Stomach (tissue), 9 donors: ENCODE results near the gene ATP2A2. TPM values are rescaled to one million over a fixed set of nuclear protein-coding genes. Genes with fewer than 3 reads are reported as not detected.

Experiments
- DNase-seq, 2 donors: peaks; one replicate each; pipeline versions ENCODE4 v3.0.0 to v3.0.0-alpha.2; 2013 to 2019
- H3K27ac ChIP-seq, 5 donors: fragments of 200-600 bp in 4 of 5; sonication (generic) in 4 of 5; one replicate each; pipeline ENCODE4 v1.5.1; 2013 to 2019; ENCODE audit warnings: mild to moderate bottlenecking in 1 of 5, moderate library complexity in 1 of 5
- H3K27me3 ChIP-seq, 3 donors: fragments of 200-600 bp; sonication (generic); one replicate each; pipeline ENCODE4 v1.5.1; 2017 to 2019; ENCODE audit warnings: mixed run types in 1 of 3
- H3K36me3 ChIP-seq, 4 donors: fragments of 200-600 bp; sonication (generic); 1 replicate in 3 of 4; 2 replicates in 1 of 4; pipeline ENCODE4 v1.5.1; 2016 to 2019
- H3K4me1 ChIP-seq, 4 donors: fragments of 200-600 bp; sonication (generic); one replicate each; pipeline ENCODE4 v1.5.1; 2016 to 2019
- H3K4me3 ChIP-seq, 4 donors: fragments of 200-600 bp; sonication (generic) in 3 of 4; one replicate each; pipeline ENCODE4 v1.5.1; 2016 to 2019; ENCODE audit warnings: mild to moderate bottlenecking in 1 of 4
- H3K9me3 ChIP-seq, 4 donors: fragments of 200-600 bp; sonication (generic); one replicate each; pipeline ENCODE4 v1.5.1; 2016 to 2019
- EP300 ChIP-seq: sonication (generic); formaldehyde crosslinking; IDR thresholded peaks from one replicate; pipeline ENCODE4 v1.6.1; 2017; ENCODE audit warnings: antibody characterized with exemption
- POLR2A ChIP-seq, 4 donors: fragments of 450-650 bp; IDR thresholded peaks; one replicate each; pipeline ENCODE4 v1.6.1; 2016; ENCODE audit warnings: antibody characterized with exemption in 4 of 4, control low read depth in 2 of 4, mild to moderate bottlenecking in 1 of 4, moderate library complexity in 1 of 4
- POLR2AphosphoS5 ChIP-seq, 3 donors: sonication (generic); formaldehyde crosslinking; IDR thresholded peaks; one replicate each; pipeline ENCODE4 v1.6.1; 2016; ENCODE audit warnings: antibody characterized with exemption in 3 of 3
- WGBS, 5 donors: extraction: QIAGEN DNeasy Blood & Tissue Kit in 3 of 5; methylation state at CpG; one replicate each; pipeline versions ENCODE4 v1.1.5 to v1.1.7; 2013 to 2018; 5-methylcytosine and 5-hydroxymethylcytosine counted together
- intact Hi-C: fragments of 100-400 bp; cut with DNase I; formaldehyde crosslinking; loops from one replicate; pipeline ENCODE4 v1.15.1; 2023; ENCODE audit warnings: low total_unique reads
- polyA plus RNA-seq, 3 donors: library from polyadenylated mRNA; stranded (reverse); fragments of 200-250 nt; gene quantifications; one replicate each; pipeline ENCODE4 v1.2.3, GENCODE V29; 2013
- total RNA-seq, 5 donors: library from RNA; depleted of rRNA; stranded (reverse); fragments of >200 nt; gene quantifications; one replicate each; pipeline versions ENCODE4 v1.1.0 to v1.2.3, GENCODE V29; 2014 to 2016
- TF ChIP-seq, protein P1 (sequence below), 7 experiments: fragments of 450-650 bp in 4 of 7; fragments of 200-600 bp in 3 of 7; sonication (generic) in 3 of 7; IDR thresholded peaks; one replicate each; pipeline ENCODE4 v1.5.1; 2016 to 2019; ENCODE audit warnings: antibody characterized with exemption in 7 of 7, control low read depth in 2 of 7, mild to moderate bottlenecking in 1 of 7
- donor health status: healthy with polysubstance abuse.
- donor health status: Bipolar disorder and iron deficiency.
- donor health status: healthy.

The ATP2A2 gene
- total and polyA plus RNA-seq, 8 donors, result 14.1 to 202 (median 104) TPM

- DNase-seq, result no peak
- Histone ChIP-seq H3K9me3 (no peaks in the 10 kb centered on the region), H3K27ac (peak overlapping the region in 4 of 5 donors; percentile 30 to 68 (median 36)), H3K4me3 (no peak overlapping the region), H3K27me3 (no peaks in the 10 kb centered on the region), H3K4me1 (peaks cover 23 to 84% (median 39%) of the 10 kb centered on the region in 4 donors), H3K36me3 (peaks cover 8 to 43% (median 17%) of the 10 kb centered on the region in 4 donors)
- intact Hi-C loops, result no loop called here
- 39 to 48% (median 45%) methylated on average over 4 of the region's 4 CpGs for WGBS, 5 donors
- TF ChIP-seq EP300, result no peak
- TF ChIP-seq POLR2AphosphoS5 (IDR thresholded peaks at IDR 0.05), result peak in 1 of 3 donors; percentile 3
Measured at GRCh38 chr12:110316861-110317260, 35.8 kb downstream of the ATP2A2 start.

DNA sequence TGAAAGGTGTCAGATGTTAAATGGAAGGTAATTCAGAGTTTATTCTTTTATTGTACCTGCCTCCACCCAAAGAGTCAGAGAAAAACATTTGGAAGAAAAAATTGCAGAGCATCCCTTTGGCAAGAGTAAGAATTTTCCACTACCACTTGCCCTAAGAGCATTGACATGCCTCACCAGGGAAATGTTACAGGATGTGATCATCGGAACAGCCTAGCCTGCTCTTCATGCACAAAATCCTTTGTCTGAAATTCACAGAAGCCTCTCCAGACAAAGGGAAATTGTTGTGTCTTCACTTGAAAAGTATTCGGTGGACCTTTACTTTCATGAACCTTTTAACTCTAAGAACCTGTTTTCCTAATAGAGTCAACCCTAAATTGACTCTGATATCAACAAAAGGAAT is 36.9 kb downstream of the ATP2A2 start:
- no peaks in the 10 kb centered on the region for H3K9me3 ChIP-seq
- peak overlapping the region in 2 of 5 donors; percentile 17 to 68 for H3K27ac ChIP-seq
- peaks cover 5 to 53% (median 24%) of the 10 kb centered on the region in 4 donors for H3K36me3 ChIP-seq
- WGBS, 5 donors, result 38 to 51% (median 42%) methylated on average over 2 of the region's 2 CpGs
- H3K4me3 ChIP-seq, result no peak overlapping the region
- peak in 1 of 2 donors; percentile 52 for DNase-seq
- no peaks in the 10 kb centered on the region for H3K27me3 ChIP-seq
- intact Hi-C loops, result no loop called here
- TF ChIP-seq, protein P1, sequence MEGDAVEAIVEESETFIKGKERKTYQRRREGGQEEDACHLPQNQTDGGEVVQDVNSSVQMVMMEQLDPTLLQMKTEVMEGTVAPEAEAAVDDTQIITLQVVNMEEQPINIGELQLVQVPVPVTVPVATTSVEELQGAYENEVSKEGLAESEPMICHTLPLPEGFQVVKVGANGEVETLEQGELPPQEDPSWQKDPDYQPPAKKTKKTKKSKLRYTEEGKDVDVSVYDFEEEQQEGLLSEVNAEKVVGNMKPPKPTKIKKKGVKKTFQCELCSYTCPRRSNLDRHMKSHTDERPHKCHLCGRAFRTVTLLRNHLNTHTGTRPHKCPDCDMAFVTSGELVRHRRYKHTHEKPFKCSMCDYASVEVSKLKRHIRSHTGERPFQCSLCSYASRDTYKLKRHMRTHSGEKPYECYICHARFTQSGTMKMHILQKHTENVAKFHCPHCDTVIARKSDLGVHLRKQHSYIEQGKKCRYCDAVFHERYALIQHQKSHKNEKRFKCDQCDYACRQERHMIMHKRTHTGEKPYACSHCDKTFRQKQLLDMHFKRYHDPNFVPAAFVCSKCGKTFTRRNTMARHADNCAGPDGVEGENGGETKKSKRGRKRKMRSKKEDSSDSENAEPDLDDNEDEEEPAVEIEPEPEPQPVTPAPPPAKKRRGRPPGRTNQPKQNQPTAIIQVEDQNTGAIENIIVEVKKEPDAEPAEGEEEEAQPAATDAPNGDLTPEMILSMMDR (IDR thresholded peaks at IDR 0.05), result no peak
- TF ChIP-seq POLR2AphosphoS5 (IDR thresholded peaks at IDR 0.05) (no peak), POLR2A (IDR thresholded peaks at IDR 0.05) (no peak), EP300 (no peak)
- H3K4me1 ChIP-seq, result peaks cover 23 to 76% (median 37%) of the 10 kb centered on the region in 4 donors

DNA sequence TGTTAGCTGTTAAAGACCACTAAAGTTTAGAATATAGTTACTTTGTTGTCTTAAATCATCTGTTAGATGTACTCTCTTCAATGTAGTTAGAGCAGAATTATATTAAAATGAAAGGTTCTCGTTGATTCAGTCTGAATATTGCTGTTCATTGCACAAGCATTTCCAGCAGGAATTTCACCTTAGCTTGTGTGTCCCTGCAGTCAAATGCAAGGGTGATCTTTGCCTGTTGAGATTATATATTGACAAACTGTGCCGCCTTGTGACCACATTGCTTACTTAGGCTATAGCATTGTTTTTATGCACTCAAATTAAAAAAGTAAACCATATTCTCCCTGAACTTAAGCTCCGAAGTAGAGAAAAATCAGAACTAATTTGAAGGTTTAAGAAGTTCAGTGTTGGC is 39.5 kb downstream of the ATP2A2 start:
- Histone ChIP-seq H3K9me3 (no peaks in the 10 kb centered on the region), H3K4me3 (no peak overlapping the region), H3K27me3 (no peaks in the 10 kb centered on the region), H3K36me3 (peaks cover 14 to 65% (median 47%) of the 10 kb centered on the region in 4 donors), H3K27ac (no peak overlapping the region), H3K4me1 (peaks cover 20 to 52% (median 29%) of the 10 kb centered on the region in 4 donors)
- intact Hi-C loops, result no loop called here
- TF ChIP-seq POLR2A (IDR thresholded peaks at IDR 0.05) (no peak), POLR2AphosphoS5 (IDR thresholded peaks at IDR 0.05) (peak in 1 of 3 donors; percentile 9)
- no peak for DNase-seq
- 53 to 75% (median 63%) methylated on average over 3 of the region's 3 CpGs for WGBS, 5 donors

DNA sequence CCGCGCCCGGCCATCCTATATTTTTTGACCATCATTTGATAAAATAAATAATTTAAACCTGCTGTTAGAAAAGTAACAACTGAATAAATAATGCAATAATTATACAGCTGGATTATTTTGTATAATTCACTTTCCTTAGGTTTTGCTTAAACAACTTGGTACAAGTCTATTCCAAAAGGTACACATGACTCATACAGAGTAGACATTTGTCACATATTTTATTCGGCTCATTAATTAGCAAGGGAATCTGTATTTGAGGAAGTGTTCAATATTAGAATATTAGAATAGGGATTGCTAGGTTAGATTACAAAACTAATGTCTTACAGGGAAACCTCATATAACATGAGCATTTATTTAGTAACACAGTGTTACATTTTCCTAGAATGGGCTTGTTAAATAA is 48.7 kb downstream of the ATP2A2 start:
- intact Hi-C loops, result no loop called here
- Histone ChIP-seq H3K9me3 (no peaks in the 10 kb centered on the region), H3K4me3 (no peak overlapping the region), H3K36me3 (peaks cover 42 to 96% (median 96%) of the 10 kb centered on the region in 4 donors), H3K4me1 (peaks cover 0 to 40% (median 15%) of the 10 kb centered on the region in 4 donors), H3K27ac (peak overlapping the region in 1 of 5 donors; percentile 33), H3K27me3 (no peaks in the 10 kb centered on the region)
- no peak for TF ChIP-seq POLR2AphosphoS5 (IDR thresholded peaks at IDR 0.05)
- no peak for TF ChIP-seq EP300
- TF ChIP-seq, protein P1 (IDR thresholded peaks at IDR 0.05), result no peak
- TF ChIP-seq POLR2A (IDR thresholded peaks at IDR 0.05), result no peak
- WGBS, 5 donors, result 80 to 88% (median 87%) methylated on average over 4 of the region's 4 CpGs
- DNase-seq, result no peak

- Histone ChIP-seq H3K4me1 (peaks cover 0 to 40% (median 15%) of the 10 kb centered on the region in 4 donors), H3K27me3 (no peaks in the 10 kb centered on the region), H3K9me3 (no peaks in the 10 kb centered on the region), H3K27ac (peak overlapping the region in 1 of 5 donors; percentile 33), H3K4me3 (no peak overlapping the region), H3K36me3 (peaks cover 46 to 98% (median 96%) of the 10 kb centered on the region in 4 donors)
- WGBS, 5 donors, result 60 to 65% (median 64%) methylated on average over 3 of the region's 3 CpGs
- intact Hi-C loops, result no loop called here
- TF ChIP-seq POLR2AphosphoS5 (IDR thresholded peaks at IDR 0.05) (no peak), EP300 (no peak), POLR2A (IDR thresholded peaks at IDR 0.05) (no peak)
- TF ChIP-seq, protein P1 (IDR thresholded peaks at IDR 0.05), result no peak
- no peak for DNase-seq
Measured at GRCh38 chr12:110330124-110330523, 49.1 kb downstream of the ATP2A2 start.
